SK-N-MC (cell line): ENCODE data around the gene GPR32.

Experiments
- EZH2 ChIP-seq: fragments of 200-600 bp; sonication (generic); IDR thresholded peaks from one replicate; pipeline ENCODE4 v1.6.1; 2017; ENCODE audit warnings: antibody characterized with exemption
- FOXP2 ChIP-seq: optimal IDR thresholded peaks from 2 replicates; pipeline ENCODE3; 2011; ENCODE audit warnings: mild to moderate bottlenecking, moderate library complexity; ENCODE audit not compliant: insufficient read depth; ENCODE audit errors: extremely low read length, control extremely low read depth
- POLR2AphosphoS5 ChIP-seq: IDR thresholded peaks from 2 replicates; pipeline ENCODE4 v1.6.1; 2012; ENCODE audit warnings: mild to moderate bottlenecking, low read depth, low read length, borderline replicate concordance

DNA sequence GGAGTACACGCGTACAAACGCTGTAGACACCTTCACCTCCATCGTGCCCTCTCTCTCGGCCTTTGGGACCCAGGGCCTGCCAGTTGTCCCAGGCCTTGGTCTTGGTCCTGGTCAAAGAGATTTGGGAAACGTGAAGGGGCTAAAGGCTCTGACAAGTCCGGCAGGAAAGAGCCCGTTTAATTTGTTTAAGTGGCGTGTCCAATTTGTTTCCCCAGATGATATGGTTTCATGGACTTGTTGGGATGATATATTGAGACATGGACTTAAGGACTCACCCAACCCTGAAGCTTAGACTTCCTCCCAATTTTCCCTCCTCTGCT lies 44.4 kb upstream of the GPR32 start:
- TF ChIP-seq POLR2AphosphoS5 (no peak), EZH2 (no peak), FOXP2 (no peak)
